IMR-90 (cell line): ENCODE data around the gene BICD1. TPM values are rescaled to one million over a fixed set of nuclear protein-coding genes. Genes with fewer than 3 reads are reported as not detected.

Experiments
- ATAC-seq: fragments of 200-7000 bp; cut with Tn5 transposase; 2 replicates; pipeline ENCODE4 v1.9.1; 2020; ENCODE audit warnings: low read depth, mild to moderate bottlenecking, moderate library complexity
- BruUV-seq: library from RNA; stranded (reverse); fragments of 400-500 nt; replicated peaks from 2 replicates; lab custom pipeline; 2021; lab: Mats Ljungman, UMichigan
- CTCF ChIA-PET: fragments of 300-600 bp; formaldehyde crosslinking; extraction: SDS; loops from one replicate; lab custom pipeline; 2021; ENCODE audit warnings: antibody characterized with exemption; lab: Yijun Ruan, JAX
- POLR2A ChIA-PET: fragments of 300-600 bp; sonication (Branson Sonifier 250); formaldehyde crosslinking; loops from one replicate; lab custom pipeline; 2022; ENCODE audit warnings: antibody characterized with exemption; ENCODE audit not compliant: unreplicated experiment; lab: Charles Lee
- DNase-seq: peaks from one replicate; pipeline ENCODE4 v3.0.0; 2013
- H2AFZ ChIP-seq: replicated peaks from 2 replicates; pipeline ENCODE3; 2013; ENCODE audit warnings: low read length, mild to moderate bottlenecking; ENCODE audit not compliant: poor library complexity
- H2AK5ac ChIP-seq: 2 replicates; pipeline ENCODE4 v1.6.1; 2013; ENCODE audit warnings: low read depth, low read length, inconsistent platforms
- H2AK9ac ChIP-seq: replicated peaks from 2 replicates; pipeline ENCODE3; 2013; ENCODE audit warnings: mild to moderate bottlenecking, low read depth, low read length, moderate library complexity; ENCODE audit not compliant: poor library complexity
- H2BK120ac ChIP-seq: 2 replicates; pipeline ENCODE4 v1.6.1; 2013; ENCODE audit warnings: low read depth, low read length, inconsistent platforms
- H2BK15ac ChIP-seq: 3 replicates; pipeline ENCODE4 v1.6.1; 2013; ENCODE audit warnings: low read depth, low read length, inconsistent platforms
- H2BK20ac ChIP-seq: 2 replicates; pipeline ENCODE4 v1.6.1; 2013; ENCODE audit warnings: low read depth, mild to moderate bottlenecking, inconsistent platforms, low read length, moderate library complexity
- H2BK5ac ChIP-seq: 2 replicates; pipeline ENCODE4 v1.6.1; 2013; ENCODE audit warnings: mild to moderate bottlenecking, low read depth, low read length, inconsistent platforms; ENCODE audit not compliant: poor library complexity, severe bottlenecking
- H3K14ac ChIP-seq: replicated peaks from 2 replicates; pipeline ENCODE4 v1.6.1; 2013; ENCODE audit warnings: low read depth, low read length, inconsistent platforms
- H3K18ac ChIP-seq: 2 replicates; pipeline ENCODE4 v1.6.1; 2013; ENCODE audit warnings: low read depth, low read length, control low read depth
- H3K23ac ChIP-seq: 2 replicates; pipeline ENCODE4 v1.6.1; 2013; ENCODE audit warnings: low read depth, low read length, inconsistent platforms
- H3K27ac ChIP-seq: 2 replicates; pipeline ENCODE4 v1.5.1; 2013; ENCODE audit warnings: mild to moderate bottlenecking, control low read depth, low read length; ENCODE audit not compliant: insufficient read depth
- H3K27me3 ChIP-seq: 2 replicates; pipeline ENCODE4 v1.6.1; 2013; ENCODE audit warnings: low read length; ENCODE audit not compliant: control insufficient read depth, insufficient read depth
- H3K36me3 ChIP-seq: 2 replicates; pipeline ENCODE4 v1.6.1; 2013; ENCODE audit warnings: low read length, mixed read lengths; ENCODE audit not compliant: control insufficient read depth, insufficient read depth
- H3K4ac ChIP-seq: 2 replicates; pipeline ENCODE4 v1.6.1; 2013; ENCODE audit warnings: low read depth, low read length, inconsistent platforms
- H3K4me1 ChIP-seq: 2 replicates; pipeline ENCODE4 v1.6.1; 2013; ENCODE audit warnings: low read length, mixed read lengths; ENCODE audit not compliant: control insufficient read depth, insufficient read depth
- H3K4me2 ChIP-seq: 2 replicates; pipeline ENCODE4 v1.6.1; 2013; ENCODE audit warnings: low read depth, mild to moderate bottlenecking, control low read depth, low read length, moderate library complexity
- H3K4me3 ChIP-seq: 2 replicates; pipeline ENCODE4 v1.5.1; 2013; ENCODE audit warnings: low read depth, mild to moderate bottlenecking, control low read depth, low read length, moderate library complexity; ENCODE audit not compliant: insufficient read depth
- H3K56ac ChIP-seq: 2 replicates; pipeline ENCODE4 v1.6.1; 2013; ENCODE audit warnings: low read length, inconsistent platforms; ENCODE audit not compliant: insufficient read depth; ENCODE audit errors: extremely low read depth
- H3K79me1 ChIP-seq, 2 experiments: 2 replicates each; pipeline ENCODE4 v1.6.1; 2013; ENCODE audit warnings: low read length in 2 of 2, inconsistent platforms in 1 of 2, low read depth in 1 of 2
- H3K9ac ChIP-seq: 2 replicates; pipeline ENCODE4 v1.6.1; 2013; ENCODE audit warnings: low read depth, low read length, control low read depth
- H3K9me1 ChIP-seq: 2 replicates; pipeline ENCODE4 v1.6.1; 2013; ENCODE audit warnings: low read length, inconsistent platforms; ENCODE audit not compliant: insufficient read depth
- H3K9me3 ChIP-seq: 2 replicates; pipeline ENCODE4 v1.6.1; 2013; ENCODE audit warnings: low read length; ENCODE audit not compliant: control insufficient read depth, insufficient read depth
- H4K20me1 ChIP-seq: 2 replicates; pipeline ENCODE4 v1.6.1; 2013; ENCODE audit warnings: low read length, inconsistent platforms; ENCODE audit not compliant: insufficient read depth
- H4K5ac ChIP-seq: 2 replicates; pipeline ENCODE4 v1.6.1; 2013; ENCODE audit warnings: mild to moderate bottlenecking, low read depth, low read length, control low read depth
- H4K8ac ChIP-seq, 2 experiments: 2 replicates each; pipeline ENCODE4 v1.6.1; 2013; ENCODE audit warnings: low read depth in 2 of 2, low read length in 2 of 2, control low read depth in 1 of 2, inconsistent platforms in 1 of 2
- H4K91ac ChIP-seq: 2 replicates; pipeline ENCODE4 v1.6.1; 2013; ENCODE audit warnings: low read depth, low read length, inconsistent platforms; ENCODE audit not compliant: insufficient read depth
- MXI1 ChIP-seq: IDR thresholded peaks from 2 replicates; pipeline ENCODE4 v1.6.1; 2012; ENCODE audit warnings: low read depth, mild to moderate bottlenecking, low read length, moderate library complexity, borderline replicate concordance
- RAD21 ChIP-seq: IDR thresholded peaks from 2 replicates; pipeline ENCODE4 v1.6.1; 2012; ENCODE audit warnings: low read length, improper control_type of control experiment
- SMC3 ChIP-seq: fragments of 150-350 bp; IDR thresholded peaks from 2 replicates; pipeline ENCODE4 v1.6.1; 2016; ENCODE audit warnings: low read depth, mild to moderate bottlenecking, antibody characterized with exemption, low read length, moderate library complexity
- WGBS, 2 experiments: methylation state at CpG; one replicate each; pipeline versions ENCODE4 v1.1.5 to v1.1.7; 2013; ENCODE audit warnings: missing lambda C conversion rate in 2 of 2; ENCODE audit not compliant: insufficient read length in 1 of 2; ENCODE audit errors: extremely low coverage in 2 of 2; 5-methylcytosine and 5-hydroxymethylcytosine counted together
- dilution Hi-C: fragments of 300-500 bp; cut with HindIII; formaldehyde crosslinking; loops from one replicate; pipeline ENCODE4 v1.14.3; 2018; ENCODE audit warnings: low sequenced_read_pairs; ENCODE audit not compliant: unreplicated experiment
- in situ Hi-C: fragments of 300-500 bp; cut with MboI; formaldehyde crosslinking; loops from 3 replicates; pipeline ENCODE4 v1.14.3; 2019; ENCODE audit warnings: low sequenced_read_pairs, inconsistent platforms, mixed read lengths
- intact Hi-C: fragments of 100-400 bp; cut with micrococcal nuclease; formaldehyde crosslinking; loops from 2 replicates; pipeline ENCODE4 v1.10.0; 2022
- polyA plus RNA-seq, 3 experiments: library from polyadenylated mRNA; depleted of rRNA; stranded (reverse); fragments of >200 nt; gene quantifications; 2 replicates each; pipeline ENCODE4 v1.2.3, GENCODE V29; 2012; ENCODE audit warnings: low replicate concordance in 1 of 3
- total RNA-seq: library from RNA; depleted of rRNA; stranded (reverse); fragments of >200 nt; gene quantifications from 2 replicates; pipeline ENCODE4 v1.2.3, GENCODE V29; 2012
- TF ChIP-seq, protein P1 (sequence below): conservative IDR thresholded peaks from 2 replicates; pipeline ENCODE4 v1.5.1; 2012; ENCODE audit warnings: mild to moderate bottlenecking, low read depth, low read length, improper control_type of control experiment
- TF ChIP-seq, protein P2 (sequence below): fragments of 150-350 bp; IDR thresholded peaks from 2 replicates; pipeline ENCODE4 v1.6.1; 2017; ENCODE audit warnings: mild to moderate bottlenecking, antibody characterized with exemption, low read length, low read depth

The BICD1 gene
- total and polyA plus RNA-seq, 2 of the 4 experiments (the other 2 are of a cell fraction): 17.2 to 21.8 TPM

DNA sequence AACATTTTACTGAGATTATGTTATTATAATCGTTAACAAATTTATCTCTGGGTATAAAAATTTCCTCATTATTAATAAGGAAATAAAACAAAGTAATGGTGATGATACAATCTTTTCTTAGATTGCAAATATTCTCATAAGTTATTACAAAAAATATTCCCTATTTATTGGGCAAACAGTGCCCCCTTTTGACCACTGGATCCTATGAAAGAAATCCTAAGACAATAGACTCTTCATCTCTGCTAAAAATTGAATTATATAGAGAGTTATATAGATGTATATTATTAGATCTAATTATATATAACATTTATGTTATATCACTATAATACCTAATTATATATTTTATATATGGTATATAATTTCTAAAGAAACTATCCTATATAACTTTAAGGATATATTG lies 198.5 kb downstream of the BICD1 start:
- ChIA-PET POLR2A (no interaction called here), CTCF (interaction anchor here (0.6 kb wide), 1 partner anchor 74 kb away, joined by 3 read pairs; no protein-coding TSS in a partner anchor)
- H3K23ac ChIP-seq: no peak overlapping the region
- 0 out of 2 replicates have a peak, but pooled peaks cover 4% of the 10 kb centered on the region for H3K9me1 ChIP-seq
- peak; percentile 50 for DNase-seq
- no CpG with 5 or more reads among the region's 1 CpG for WGBS, 2 experiments
- H3K36me3 ChIP-seq: peaks cover 6% of the 10 kb centered on the region
- H2BK120ac ChIP-seq: no peak overlapping the region
- H2AK5ac ChIP-seq: no peak overlapping the region
- H3K4me2 ChIP-seq: no peak overlapping the region
- no peak overlapping the region for H3K56ac ChIP-seq
- no peaks in the 10 kb centered on the region; the same call in none of the 2 replicates for H4K20me1 ChIP-seq
- dilution Hi-C loops (no loop called here), in situ Hi-C loops (loop anchor here (10.0 to 25.0 kb wide), 4 partner anchors 60 to 918 kb away; partner anchors contain the start of gene ETFBKMT), intact Hi-C loops (loop anchor here (1.0 to 5.0 kb wide), 5 partner anchors 198 to 652 kb away; partner anchors contain the start of genes BICD1 and RESF1)
- no peak overlapping the region for H2AFZ ChIP-seq
- H2BK15ac ChIP-seq: no peak overlapping the region
- no peak overlapping the region for H3K4me3 ChIP-seq
- H2BK20ac ChIP-seq: no peak overlapping the region
- H3K14ac ChIP-seq: no peak overlapping the region
- H3K27ac ChIP-seq: no peak overlapping the region
- no peak overlapping the region for H2AK9ac ChIP-seq
- H4K91ac ChIP-seq: no peak overlapping the region
- H3K79me1 ChIP-seq: peaks cover 27 to 30% of the 10 kb centered on the region in 2 experiments
- H3K9ac ChIP-seq: no peak overlapping the region
- no peak; the same call in 1 of the 2 replicates for ATAC-seq
- peaks cover 2% of the 10 kb centered on the region; the same call in 1 of the 2 replicates for H3K4me1 ChIP-seq
- no peak overlapping the region for H2BK5ac ChIP-seq
- TF ChIP-seq, protein P1, sequence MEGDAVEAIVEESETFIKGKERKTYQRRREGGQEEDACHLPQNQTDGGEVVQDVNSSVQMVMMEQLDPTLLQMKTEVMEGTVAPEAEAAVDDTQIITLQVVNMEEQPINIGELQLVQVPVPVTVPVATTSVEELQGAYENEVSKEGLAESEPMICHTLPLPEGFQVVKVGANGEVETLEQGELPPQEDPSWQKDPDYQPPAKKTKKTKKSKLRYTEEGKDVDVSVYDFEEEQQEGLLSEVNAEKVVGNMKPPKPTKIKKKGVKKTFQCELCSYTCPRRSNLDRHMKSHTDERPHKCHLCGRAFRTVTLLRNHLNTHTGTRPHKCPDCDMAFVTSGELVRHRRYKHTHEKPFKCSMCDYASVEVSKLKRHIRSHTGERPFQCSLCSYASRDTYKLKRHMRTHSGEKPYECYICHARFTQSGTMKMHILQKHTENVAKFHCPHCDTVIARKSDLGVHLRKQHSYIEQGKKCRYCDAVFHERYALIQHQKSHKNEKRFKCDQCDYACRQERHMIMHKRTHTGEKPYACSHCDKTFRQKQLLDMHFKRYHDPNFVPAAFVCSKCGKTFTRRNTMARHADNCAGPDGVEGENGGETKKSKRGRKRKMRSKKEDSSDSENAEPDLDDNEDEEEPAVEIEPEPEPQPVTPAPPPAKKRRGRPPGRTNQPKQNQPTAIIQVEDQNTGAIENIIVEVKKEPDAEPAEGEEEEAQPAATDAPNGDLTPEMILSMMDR: peak; percentile 65
- TF ChIP-seq RAD21 (peak; percentile 67), MXI1 (no peak), SMC3 (peak; percentile 67)
- TF ChIP-seq, protein P2, sequence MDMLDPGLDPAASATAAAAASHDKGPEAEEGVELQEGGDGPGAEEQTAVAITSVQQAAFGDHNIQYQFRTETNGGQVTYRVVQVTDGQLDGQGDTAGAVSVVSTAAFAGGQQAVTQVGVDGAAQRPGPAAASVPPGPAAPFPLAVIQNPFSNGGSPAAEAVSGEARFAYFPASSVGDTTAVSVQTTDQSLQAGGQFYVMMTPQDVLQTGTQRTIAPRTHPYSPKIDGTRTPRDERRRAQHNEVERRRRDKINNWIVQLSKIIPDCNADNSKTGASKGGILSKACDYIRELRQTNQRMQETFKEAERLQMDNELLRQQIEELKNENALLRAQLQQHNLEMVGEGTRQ: no peak
- no peaks in the 10 kb centered on the region for H3K9me3 ChIP-seq
- no peak overlapping the region for H4K8ac ChIP-seq
- H4K5ac ChIP-seq: no peak overlapping the region
- no peak overlapping the region for H3K4ac ChIP-seq
- no peak overlapping the region for H3K18ac ChIP-seq
- no peaks in the 10 kb centered on the region for H3K27me3 ChIP-seq
- no TSS peak for BruUV-seq
